Glomerular endothelial cell (primary cell): ENCODE measurements around the gene ZNF737. TPM values are rescaled to one million over a fixed set of nuclear protein-coding genes. Genes with fewer than 3 reads are reported as not detected.
"Not testable (repeated sequence)": the region's sequence is repeated elsewhere in the genome, so short reads cannot be mapped to it uniquely, and the experiment has no call there.

Experiments
- DNase-seq: peaks from one replicate; pipeline ENCODE4 v3.0.0-alpha.2; 2011; ENCODE audit warnings: low read depth, low spot score; ENCODE audit errors: extremely low read depth
- total RNA-seq: library from RNA; depleted of rRNA; stranded (reverse); fragments of >200 nt; gene quantifications from 2 replicates; pipeline ENCODE4 v1.2.3, GENCODE V29; 2015

The ZNF737 gene
- total RNA-seq: 8.0 and 12.8 TPM in 2 replicates

GRCh38 chr19:20565321-20566018, at the start of gene ZNF737:
Gene ZNF737 (minus strand): TSS chr19:20565781. CDS start chr19:20565640, 141 bp downstream.
- peak; percentile 88 for DNase-seq

GRCh38 chr19:20614971-20615370, 49.4 kb upstream of the ZNF737 start:
- DNase-seq: not testable (repeated sequence)

GRCh38 chr19:20612711-20613316, 47.2 kb upstream of the ZNF737 start:
- no peak for DNase-seq

GRCh38 chr19:20611866-20612265, 46.3 kb upstream of the ZNF737 start:
- DNase-seq: no peak

DNA sequence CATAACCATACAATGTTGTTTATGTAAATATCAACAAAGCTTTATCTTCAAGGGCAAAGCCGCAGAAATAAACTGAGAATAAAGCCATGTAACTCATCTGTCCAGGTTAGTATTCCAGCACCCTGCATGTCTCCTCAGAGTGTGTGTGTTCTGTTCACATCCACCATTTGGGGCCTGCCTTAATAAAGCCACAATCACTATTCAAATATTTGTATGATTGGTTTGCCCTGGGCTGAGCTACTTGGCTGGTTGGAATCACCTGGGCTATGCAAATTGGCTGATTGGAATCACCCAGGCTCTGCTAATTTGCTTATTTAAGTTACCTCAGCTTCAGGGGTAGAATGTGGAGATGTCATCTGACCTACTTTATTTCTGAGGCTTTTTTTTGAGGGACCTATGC, 42.4 kb upstream of the ZNF737 start:
- no peak for DNase-seq

DNA sequence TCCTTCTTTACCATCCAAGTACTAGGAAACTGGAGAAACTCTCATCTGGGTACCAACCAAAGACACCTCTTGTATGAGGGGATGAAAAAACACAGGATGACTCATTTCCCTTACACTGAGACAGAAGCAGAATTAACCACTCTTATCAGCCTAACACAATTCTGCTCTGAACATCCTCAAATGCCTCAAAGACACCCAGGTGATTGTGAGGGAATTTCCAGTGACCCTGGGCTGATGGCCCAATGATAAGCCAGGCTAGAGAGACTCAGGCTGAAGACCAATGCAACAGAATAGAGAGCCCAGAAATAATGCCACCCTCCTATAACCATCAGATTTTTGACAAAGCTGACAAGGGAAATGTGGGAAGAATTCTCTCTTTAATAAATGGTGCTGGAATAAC, 7.0 kb downstream of the ZNF737 start:
- DNase-seq: no peak

GRCh38 chr19:20558011-20558410, 7.6 kb downstream of the ZNF737 start:
- DNase-seq: no peak

DNA sequence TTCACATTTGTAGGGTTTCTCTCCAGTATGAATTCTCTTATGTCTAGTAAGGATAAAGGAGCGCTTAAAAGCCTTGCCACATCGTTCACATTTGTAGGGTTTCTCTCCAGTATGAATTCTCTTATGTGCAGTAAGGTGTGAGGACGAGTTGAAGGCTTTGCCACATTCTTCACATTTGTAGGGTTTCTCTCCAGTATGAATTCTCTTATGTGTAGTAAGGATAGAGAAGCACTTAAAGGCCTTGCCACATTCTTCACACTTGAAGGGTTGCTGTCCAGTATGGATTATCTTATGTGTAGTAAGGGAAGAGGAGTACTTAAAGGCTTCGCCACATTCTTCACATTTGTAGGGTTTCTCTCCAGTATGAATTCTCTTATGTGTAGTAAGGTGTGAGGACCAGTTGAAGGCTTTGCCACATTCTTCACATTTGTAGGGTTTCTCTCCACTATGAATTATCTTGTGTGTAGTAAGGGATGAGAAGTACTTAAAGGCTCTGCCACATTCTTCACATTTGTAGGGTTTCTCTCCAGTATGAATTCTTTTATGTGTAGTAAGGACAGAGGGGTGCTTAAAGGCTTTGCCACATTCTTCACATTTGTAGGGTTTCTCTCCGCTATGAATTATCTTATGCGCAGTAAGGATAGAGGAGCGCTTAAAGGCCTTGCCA, 20.8 kb downstream of the ZNF737 start:
- not testable (repeated sequence) for DNase-seq

GRCh38 chr19:20530303-20530702, 35.3 kb downstream of the ZNF737 start:
- DNase-seq: not testable (repeated sequence)

- DNase-seq: no peak
These were observed 52.2 kb downstream of the ZNF737 start for GRCh38 chr19:20513189-20513904.

GRCh38 chr19:20503476-20503875, 62.1 kb downstream of the ZNF737 start:
- no peak for DNase-seq

Other genes with a start within 250 kb of the ZNF737 start
- gene ZNF626, start 95.8 kb upstream of the ZNF737 start, total RNA-seq: 5.7 and 9.5 TPM in 2 replicates
- 2.5 and 5.3 TPM in 2 replicates for gene ZNF66, start 210.5 kb upstream of the ZNF737 start, total RNA-seq